Liver (tissue), 9 donors: Measurements from ENCODE around the gene KRTAP5-3. TPM values are rescaled to one million over a fixed set of nuclear protein-coding genes. Genes with fewer than 3 reads are reported as not detected.
"Not testable (repeated sequence)": the region's sequence is repeated elsewhere in the genome, so short reads cannot be mapped to it uniquely, and the experiment has no call there.

Experiments
- DNase-seq: peaks from one replicate; pipeline ENCODE4 v3.0.0-alpha.2; 2017; ENCODE audit warnings: low spot score
- H3K27ac ChIP-seq, 2 donors: one replicate each; pipeline ENCODE4 v1.7.0; 2013; ENCODE audit warnings: inconsistent platforms in 2 of 2, low read length in 2 of 2, control low read depth in 1 of 2, low read depth in 1 of 2, mild to moderate bottlenecking in 1 of 2
- H3K27me3 ChIP-seq, 4 donors: one replicate each; pipeline versions ENCODE4 v1.6.1 to v1.7.0; 2013; ENCODE audit warnings: low read length in 3 of 4, inconsistent platforms in 1 of 4, mild to moderate bottlenecking in 1 of 4, moderate library complexity in 1 of 4; ENCODE audit not compliant: control insufficient read depth in 4 of 4, insufficient read depth in 4 of 4
- H3K36me3 ChIP-seq, 4 donors: one replicate each; pipeline versions ENCODE4 v1.6.1 to v1.7.0; 2013; ENCODE audit warnings: low read length in 3 of 4, mild to moderate bottlenecking in 3 of 4, low read depth in 1 of 4, moderate library complexity in 1 of 4; ENCODE audit not compliant: control insufficient read depth in 4 of 4, insufficient read depth in 3 of 4
- H3K4me1 ChIP-seq, 4 donors: one replicate each; pipeline versions ENCODE4 v1.6.1 to v1.7.0; 2013; ENCODE audit warnings: low read length in 3 of 4, mild to moderate bottlenecking in 3 of 4, moderate library complexity in 1 of 4; ENCODE audit not compliant: control insufficient read depth in 4 of 4, insufficient read depth in 4 of 4
- H3K4me3 ChIP-seq, 3 donors: one replicate each; pipeline versions ENCODE4 v1.6.1 to v1.7.0; 2013; ENCODE audit warnings: low read length in 3 of 3, control low read depth in 1 of 3, low read depth in 1 of 3, mild to moderate bottlenecking in 1 of 3
- H3K9ac ChIP-seq, 2 donors: one replicate each; pipeline ENCODE4 v1.7.0; 2013; ENCODE audit warnings: low read length in 2 of 2, mild to moderate bottlenecking in 2 of 2, moderate library complexity in 2 of 2, control low read depth in 1 of 2, low read depth in 1 of 2
- H3K9me3 ChIP-seq, 4 donors: one replicate each; pipeline versions ENCODE4 v1.6.1 to v1.7.0; 2013; ENCODE audit warnings: low read length in 3 of 4; ENCODE audit not compliant: control insufficient read depth in 4 of 4
- ATF3 ChIP-seq: IDR thresholded peaks from 2 replicates; pipeline ENCODE4 v1.6.1; 2016; ENCODE audit warnings: antibody characterized with exemption
- CTCF ChIP-seq: fragments of 150-350 bp; IDR thresholded peaks from 2 replicates; pipeline ENCODE4 v1.5.1; 2017; ENCODE audit warnings: improper control_type of control experiment, low read depth, low read length; ENCODE audit not compliant: missing input control
- FOXA1 ChIP-seq: IDR thresholded peaks from 2 replicates; pipeline ENCODE4 v1.6.1; 2016; ENCODE audit warnings: antibody characterized with exemption
- FOXA2 ChIP-seq: IDR thresholded peaks from 2 replicates; pipeline ENCODE4 v1.6.1; 2016; ENCODE audit warnings: antibody characterized with exemption
- GABPA ChIP-seq, 2 donors: IDR thresholded peaks in 1 of 2; conservative IDR thresholded peaks in 1 of 2; 2 replicates each; pipeline ENCODE4 v1.6.1; 2016; ENCODE audit warnings: antibody characterized with exemption in 2 of 2, mild to moderate bottlenecking in 1 of 2, moderate library complexity in 1 of 2
- HNF4A ChIP-seq, 2 donors: conservative IDR thresholded peaks; 2 replicates each; pipeline ENCODE4 v1.6.1; 2016; ENCODE audit warnings: antibody characterized with exemption in 2 of 2, mild to moderate bottlenecking in 2 of 2
- HNF4G ChIP-seq: IDR thresholded peaks from 2 replicates; pipeline ENCODE4 v1.6.1; 2016; ENCODE audit warnings: antibody characterized with exemption
- JUND ChIP-seq, 2 donors: IDR thresholded peaks; 2 replicates each; pipeline ENCODE4 v1.6.1; 2016; ENCODE audit warnings: antibody characterized with exemption in 2 of 2
- MAX ChIP-seq: IDR thresholded peaks from 2 replicates; pipeline ENCODE4 v1.6.1; 2016; ENCODE audit warnings: antibody characterized with exemption
- NR2F2 ChIP-seq: IDR thresholded peaks from 2 replicates; pipeline ENCODE4 v1.6.1; 2016; ENCODE audit warnings: antibody characterized with exemption
- RAD21 ChIP-seq, 2 donors: IDR thresholded peaks; 2 replicates each; pipeline ENCODE4 v1.6.1; 2016; ENCODE audit warnings: antibody characterized with exemption in 2 of 2, mild to moderate bottlenecking in 2 of 2
- REST ChIP-seq: IDR thresholded peaks from 2 replicates; pipeline ENCODE4 v1.6.1; 2016; ENCODE audit warnings: antibody characterized with exemption, mild to moderate bottlenecking
- RXRA ChIP-seq, 2 donors: IDR thresholded peaks; 2 replicates each; pipeline ENCODE4 v1.6.1; 2017 to 2018; ENCODE audit warnings: antibody characterized with exemption in 2 of 2, mild to moderate bottlenecking in 1 of 2
- SP1 ChIP-seq: IDR thresholded peaks from 2 replicates; pipeline ENCODE4 v1.6.1; 2018; ENCODE audit warnings: antibody characterized with exemption, mild to moderate bottlenecking
- TAF1 ChIP-seq: conservative IDR thresholded peaks from 2 replicates; pipeline ENCODE4 v1.6.1; 2016; ENCODE audit warnings: antibody characterized with exemption, mild to moderate bottlenecking
- ZBTB33 ChIP-seq: IDR thresholded peaks from 2 replicates; pipeline ENCODE4 v1.6.1; 2016; ENCODE audit warnings: antibody characterized with exemption
- WGBS: extraction: QIAGEN DNeasy Blood & Tissue Kit; methylation state at CpG from one replicate; pipeline ENCODE4 v1.1.7; 2013; 5-methylcytosine and 5-hydroxymethylcytosine counted together
- polyA plus RNA-seq, 2 donors: library from polyadenylated mRNA; stranded (reverse) in 1 of 2; unstranded in 1 of 2; fragments of 200-250 nt in 1 of 2; fragments of >200 nt in 1 of 2; fragmentation: Nextera tagmentation in 1 of 2; extraction: Ambion mirVana in 1 of 2; gene quantifications; one replicate each; pipeline versions ENCODE4 v1.2.1 to v1.2.3, GENCODE V29; 2013 to 2015
- total RNA-seq, 2 donors: library from RNA; depleted of rRNA; stranded (reverse); fragments of >200 nt; gene quantifications; one replicate each; pipeline ENCODE4 v1.2.3, GENCODE V29; 2014
- donor health status: healthy.
- donor health status: healthy.
- donor health status: healthy.
- donor health status: healthy.
- donor health status: healthy.

The KRTAP5-3 gene
- total and polyA plus RNA-seq, 4 donors: not detected

GRCh38 chr11:1576825-1577224 is 31.4 kb downstream of the KRTAP5-3 start:
- no peak for DNase-seq
- no peak overlapping the region for H3K27ac ChIP-seq
- TF ChIP-seq NR2F2: no peak
- TF ChIP-seq REST: no peak
- no peak for TF ChIP-seq TAF1
- TF ChIP-seq FOXA2: no peak
- no peak for TF ChIP-seq GABPA (IDR thresholded peaks at IDR 0.05 in 1 of 2, conservative IDR thresholded peaks at IDR 0.05 in 1 of 2)
- TF ChIP-seq SP1: no peak
- no peak for TF ChIP-seq HNF4G
- TF ChIP-seq MAX: no peak
- no peak for TF ChIP-seq RXRA (IDR thresholded peaks at IDR 0.05)
- no peak for TF ChIP-seq CTCF
- TF ChIP-seq FOXA1: no peak
- TF ChIP-seq ZBTB33: no peak
- TF ChIP-seq RAD21 (IDR thresholded peaks at IDR 0.05): no peak
- TF ChIP-seq ATF3: no peak
- no peak for TF ChIP-seq HNF4A (conservative IDR thresholded peaks at IDR 0.05)
- TF ChIP-seq JUND (IDR thresholded peaks at IDR 0.05): no peak
- H3K4me3 ChIP-seq: no peak overlapping the region
- H3K4me1 ChIP-seq: peaks cover 6 to 13% (median 10%) of the 10 kb centered on the region in 4 donors
- peaks cover 0 to 7% (median 3%) of the 10 kb centered on the region in 4 donors for H3K9me3 ChIP-seq
- H3K27me3 ChIP-seq: peaks cover 0 to 2% (median 0%) of the 10 kb centered on the region in 4 donors
- 82% methylated on average over 6 of the region's 6 CpGs for WGBS
- H3K36me3 ChIP-seq: no peaks in the 10 kb centered on the region
- no peak overlapping the region for H3K9ac ChIP-seq

- WGBS: 71% methylated on average over 16 of the region's 16 CpGs
- not testable (repeated sequence) for H3K36me3 ChIP-seq, H3K4me3 ChIP-seq, H3K27ac ChIP-seq, DNase-seq, H3K9me3 ChIP-seq, H3K27me3 ChIP-seq, H3K9ac ChIP-seq
- H3K4me1 ChIP-seq: peaks cover 6 to 16% (median 12%) of the 10 kb centered on the region in 4 donors
These were observed 32.5 kb downstream of the KRTAP5-3 start for GRCh38 chr11:1575756-1576155.
